ENCODE data around the gene ATP1B1. TPM values are rescaled to one million over a fixed set of nuclear protein-coding genes. Genes with fewer than 3 reads are reported as not detected.

The ATP1B1 gene
- total and polyA plus RNA-seq, 9 donors = 35.8 to 130 (median 81.0) TPM

DNA sequence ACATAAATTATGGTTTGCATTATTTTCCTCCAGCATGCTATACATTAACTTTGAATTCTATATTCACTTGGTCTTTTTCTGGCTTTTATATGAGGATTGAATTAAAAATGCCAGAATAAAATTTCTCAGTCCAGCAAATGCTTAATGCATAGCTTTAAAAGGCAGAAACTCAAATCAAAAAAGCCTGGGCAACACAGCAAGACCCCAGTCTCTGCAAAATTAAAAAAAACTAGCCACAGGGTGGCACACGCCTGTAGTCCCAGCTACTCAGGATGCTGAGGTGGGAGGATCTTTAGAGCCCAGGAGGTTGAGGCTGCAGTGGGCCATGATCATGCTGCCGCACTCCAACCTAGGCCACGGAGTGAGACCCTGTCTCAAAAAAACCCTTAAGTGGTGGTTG lies 19.8 kb downstream of the ATP1B1 start:
- H3K4me1 ChIP-seq (ENCODE audit: insufficient read depth) = no peaks in the 10 kb centered on the region
- intact Hi-C loops (cut with DNase I) = no loop called here

DNA sequence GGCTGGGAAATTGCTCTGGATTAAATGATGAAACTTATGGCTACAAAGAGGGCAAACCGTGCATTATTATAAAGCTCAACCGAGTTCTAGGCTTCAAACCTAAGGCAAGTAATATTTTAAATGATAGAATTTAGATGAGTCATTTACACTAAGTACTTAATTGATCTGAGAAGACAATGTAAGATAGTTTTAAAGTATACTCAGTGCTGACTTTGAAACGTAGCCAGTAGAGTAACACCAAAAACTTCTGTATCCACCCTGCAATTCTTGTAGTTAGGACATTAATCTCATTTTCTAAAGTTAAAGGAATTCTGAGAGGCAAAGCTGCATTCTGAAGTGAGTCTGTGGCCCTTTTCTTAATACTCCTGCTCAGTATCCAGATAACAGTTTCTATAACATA lies 20.8 kb downstream of the ATP1B1 start:
- no peaks in the 10 kb centered on the region for H3K36me3 ChIP-seq
- intact Hi-C loops (cut with DNase I) = no loop called here
- H3K4me3 ChIP-seq = no peak overlapping the region
- no peak for DNase-seq
- no peaks in the 10 kb centered on the region for H3K27me3 ChIP-seq
- H3K27ac ChIP-seq = no peak overlapping the region
- H3K9me3 ChIP-seq = no peaks in the 10 kb centered on the region
- H3K4me1 ChIP-seq (ENCODE audit: insufficient read depth) = no peaks in the 10 kb centered on the region
- 77 to 88% (median 86%) methylated on average over 3 of the region's 3 CpGs for WGBS, 3 donors
- TF ChIP-seq POLR2A (IDR thresholded peaks at IDR 0.05) (no peak), EP300 (IDR thresholded peaks at IDR 0.05) (no peak)
- TF ChIP-seq, protein P1, sequence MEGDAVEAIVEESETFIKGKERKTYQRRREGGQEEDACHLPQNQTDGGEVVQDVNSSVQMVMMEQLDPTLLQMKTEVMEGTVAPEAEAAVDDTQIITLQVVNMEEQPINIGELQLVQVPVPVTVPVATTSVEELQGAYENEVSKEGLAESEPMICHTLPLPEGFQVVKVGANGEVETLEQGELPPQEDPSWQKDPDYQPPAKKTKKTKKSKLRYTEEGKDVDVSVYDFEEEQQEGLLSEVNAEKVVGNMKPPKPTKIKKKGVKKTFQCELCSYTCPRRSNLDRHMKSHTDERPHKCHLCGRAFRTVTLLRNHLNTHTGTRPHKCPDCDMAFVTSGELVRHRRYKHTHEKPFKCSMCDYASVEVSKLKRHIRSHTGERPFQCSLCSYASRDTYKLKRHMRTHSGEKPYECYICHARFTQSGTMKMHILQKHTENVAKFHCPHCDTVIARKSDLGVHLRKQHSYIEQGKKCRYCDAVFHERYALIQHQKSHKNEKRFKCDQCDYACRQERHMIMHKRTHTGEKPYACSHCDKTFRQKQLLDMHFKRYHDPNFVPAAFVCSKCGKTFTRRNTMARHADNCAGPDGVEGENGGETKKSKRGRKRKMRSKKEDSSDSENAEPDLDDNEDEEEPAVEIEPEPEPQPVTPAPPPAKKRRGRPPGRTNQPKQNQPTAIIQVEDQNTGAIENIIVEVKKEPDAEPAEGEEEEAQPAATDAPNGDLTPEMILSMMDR (IDR thresholded peaks at IDR 0.05) = no peak

More for the DNA sequence above, 19.8 kb downstream of the ATP1B1 start:
- Histone ChIP-seq H3K9me3 (no peaks in the 10 kb centered on the region), H3K27me3 (no peaks in the 10 kb centered on the region), H3K27ac (no peak overlapping the region), H3K36me3 (no peaks in the 10 kb centered on the region), H3K4me3 (no peak overlapping the region)
- TF ChIP-seq EP300 (IDR thresholded peaks at IDR 0.05) = no peak
- no peak for DNase-seq
- 94 to 99% (median 96%) methylated on average over 3 of the region's 3 CpGs for WGBS, 3 donors

DNA sequence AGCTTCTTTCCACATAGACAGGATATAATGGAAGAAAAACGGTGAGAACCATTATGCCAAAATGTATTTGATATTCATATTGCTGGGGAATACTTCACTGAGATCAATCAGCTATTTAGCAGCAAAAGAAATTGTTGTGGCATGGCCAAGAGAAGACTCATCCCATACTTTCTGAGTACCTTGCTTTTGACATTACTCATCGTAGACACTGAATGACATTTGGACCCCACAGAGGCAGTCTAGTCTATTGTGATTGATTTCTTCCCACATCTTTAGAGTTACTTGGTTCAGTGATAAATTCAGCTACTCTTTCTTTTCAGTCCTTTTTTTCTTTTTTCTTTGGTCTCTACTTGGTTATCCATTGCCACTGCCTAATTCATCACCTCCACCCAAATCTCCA lies 22.1 kb downstream of the ATP1B1 start:
- H3K36me3 ChIP-seq = no peaks in the 10 kb centered on the region
- WGBS, 3 donors = 94 to 98% (median 95%) methylated on average over 2 of the region's 2 CpGs
- TF ChIP-seq POLR2A (IDR thresholded peaks at IDR 0.05) (no peak), EP300 (IDR thresholded peaks at IDR 0.05) (no peak)
- TF ChIP-seq, protein P1 (IDR thresholded peaks at IDR 0.05) = no peak
- no peaks in the 10 kb centered on the region for H3K27me3 ChIP-seq
- intact Hi-C loops (cut with DNase I) = no loop called here
- no peaks in the 10 kb centered on the region for H3K4me1 ChIP-seq (ENCODE audit: insufficient read depth)
- no peak for DNase-seq
- H3K4me3 ChIP-seq = no peak overlapping the region
- no peaks in the 10 kb centered on the region for H3K9me3 ChIP-seq
- H3K27ac ChIP-seq = no peak overlapping the region

DNA sequence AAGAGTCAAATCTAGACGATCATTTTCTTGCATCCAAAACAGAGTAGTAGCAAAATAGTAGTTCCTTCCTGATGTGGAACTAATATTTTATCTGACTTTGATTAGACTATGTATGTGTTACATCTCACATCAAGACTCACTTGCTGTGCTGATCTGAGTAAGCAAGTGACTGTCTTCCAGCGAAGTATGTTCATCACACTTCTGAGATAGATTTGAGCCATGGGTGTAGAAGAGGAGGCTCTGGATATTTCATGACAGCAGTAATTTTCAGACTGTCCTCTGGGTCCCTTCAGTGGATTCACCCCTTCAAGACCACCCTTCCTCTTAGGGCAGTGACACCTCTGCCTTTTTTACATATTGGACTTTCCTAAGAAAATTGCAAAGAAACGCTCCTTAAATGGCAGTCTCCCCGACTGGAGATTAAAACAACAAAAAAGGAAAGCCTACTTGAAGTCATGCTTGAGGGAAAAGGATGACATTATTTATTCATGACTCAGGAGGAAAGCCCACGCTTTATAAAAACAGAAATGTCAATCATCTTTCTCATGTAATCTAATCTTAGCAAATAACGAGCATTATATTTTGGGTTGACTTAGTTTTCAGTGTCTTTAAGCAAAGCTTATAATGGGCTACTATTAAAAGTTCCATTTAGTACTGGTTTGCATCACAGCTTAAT lies 22.8 kb downstream of the ATP1B1 start:
- intact Hi-C loops (cut with DNase I) = no loop called here
- Histone ChIP-seq H3K4me1 (ENCODE audit: insufficient read depth) (no peaks in the 10 kb centered on the region), H3K27me3 (no peaks in the 10 kb centered on the region), H3K9me3 (no peaks in the 10 kb centered on the region), H3K36me3 (no peaks in the 10 kb centered on the region), H3K4me3 (no peak overlapping the region), H3K27ac (no peak overlapping the region)
- TF ChIP-seq, protein P1 (IDR thresholded peaks at IDR 0.05) = no peak
- no peak for TF ChIP-seq EP300 (IDR thresholded peaks at IDR 0.05)
- DNase-seq = no peak
- 68 to 77% (median 73%) methylated on average over 6 of the region's 6 CpGs for WGBS, 3 donors

DNA sequence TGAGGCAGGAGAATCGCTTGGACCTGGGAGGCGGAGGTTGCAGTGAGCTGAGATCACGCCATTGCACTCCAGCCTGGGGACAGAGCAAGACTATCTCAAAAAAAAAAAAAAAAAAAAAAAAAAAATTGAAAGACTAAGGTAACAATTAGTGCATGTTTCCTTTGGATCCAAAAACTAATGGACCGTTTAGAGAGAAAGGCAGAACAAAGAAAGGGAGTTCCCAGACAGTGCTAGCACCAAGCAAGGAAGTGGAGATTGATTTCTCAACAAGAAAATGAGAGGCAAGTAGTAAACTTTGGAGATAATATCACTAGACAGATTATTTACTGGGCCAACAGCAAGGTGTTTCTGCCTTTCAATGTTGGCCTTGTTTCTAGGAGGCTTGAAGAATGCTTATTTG lies 24.2 kb downstream of the ATP1B1 start:
- TF ChIP-seq EP300 (IDR thresholded peaks at IDR 0.05) (no peak), POLR2A (IDR thresholded peaks at IDR 0.05) (no peak)
- TF ChIP-seq, protein P1 (IDR thresholded peaks at IDR 0.05) = no peak
- H3K27me3 ChIP-seq = no peaks in the 10 kb centered on the region
- H3K27ac ChIP-seq = no peak overlapping the region
- H3K4me1 ChIP-seq (ENCODE audit: insufficient read depth) = no peaks in the 10 kb centered on the region
- 95 to 97% (median 95%) methylated on average over 4 of the region's 4 CpGs for WGBS, 3 donors
- no peaks in the 10 kb centered on the region for H3K36me3 ChIP-seq
- intact Hi-C loops (cut with DNase I) = no loop called here
- no peak overlapping the region for H3K4me3 ChIP-seq
- no peaks in the 10 kb centered on the region for H3K9me3 ChIP-seq
- DNase-seq = no peak
